Prostate gland (tissue), 2 donors: Measurements from ENCODE around the gene CECR2.
"Not testable (repeated sequence)": the region's sequence is repeated elsewhere in the genome, so short reads cannot be mapped to it uniquely, and the experiment has no call there.

Experiments used
- CTCF ChIP-seq, 4 experiments: fragments of 200-600 bp in 2 of 4; fragments of 450-650 bp in 2 of 4; sonication (generic) in 2 of 4; IDR thresholded peaks; 1 replicate in 3 of 4; 2 replicates in 1 of 4; pipeline ENCODE4 v1.5.1; 2016 to 2019; ENCODE audit warnings: antibody characterized with exemption in 4 of 4, mild to moderate bottlenecking in 2 of 4, moderate library complexity in 2 of 4
- POLR2AphosphoS5 ChIP-seq: sonication (generic); formaldehyde crosslinking; IDR thresholded peaks from one replicate; pipeline ENCODE4 v1.6.1; 2017; ENCODE audit warnings: antibody characterized with exemption

- not testable (repeated sequence) for TF ChIP-seq CTCF (IDR thresholded peaks at IDR 0.05); POLR2AphosphoS5
Measured at GRCh38 chr22:17521971-17522370, 152.7 kb downstream of the CECR2 start.
